Glomerular visceral epithelial cell (primary cell): ENCODE data around the gene PLA2G2E.

ENCODE experiments used
- DNase-seq: peaks from one replicate; pipeline ENCODE4 v3.0.0-alpha.2; 2016; ENCODE audit errors: extremely low spot score

PLA2G2E gene

DNA sequence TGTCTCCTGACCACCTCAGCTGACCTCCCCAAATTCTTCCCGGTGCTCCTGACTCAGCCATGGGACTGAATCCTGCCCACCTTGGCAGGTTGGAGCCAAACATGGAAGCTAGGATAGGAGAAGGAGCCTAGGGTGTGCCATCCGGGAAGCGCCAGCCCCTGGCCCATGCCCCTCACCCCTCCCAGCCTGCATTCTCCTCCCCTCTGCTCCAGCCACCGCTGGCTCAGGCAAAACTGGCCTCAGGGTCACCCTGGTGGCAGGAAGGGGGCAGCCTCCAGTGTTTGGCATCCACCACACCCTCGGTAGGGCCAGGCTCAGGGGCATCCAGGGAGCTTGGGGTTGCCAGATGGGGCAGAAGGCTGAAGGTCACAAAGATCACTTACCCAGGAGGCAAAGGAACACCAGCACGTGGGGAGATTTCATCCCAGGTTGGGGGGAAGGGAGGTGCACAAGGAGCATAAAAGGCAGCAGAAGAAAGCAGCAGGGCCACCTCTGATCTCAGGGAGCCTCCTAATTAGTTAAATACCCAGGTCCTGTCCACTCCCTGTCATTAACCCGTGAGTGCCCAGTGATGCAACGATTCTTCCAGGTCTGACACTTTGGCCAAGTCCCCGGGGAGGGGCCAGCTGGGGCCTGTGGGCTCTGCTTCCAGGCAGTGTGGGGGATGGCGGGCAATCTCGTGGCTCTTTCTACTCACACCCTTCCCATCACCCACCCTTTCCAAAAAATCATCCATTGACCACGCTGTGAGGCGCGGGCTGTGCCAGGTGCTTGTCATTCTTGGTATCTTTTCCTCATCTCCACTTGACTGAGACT is at the start of gene PLA2G2E:
Gene PLA2G2E (minus strand): TSS at position 481 of the 816 bp plus-strand sequence. CDS start 58 bp downstream, at position 423.
- DNase-seq, result no peak

DNA sequence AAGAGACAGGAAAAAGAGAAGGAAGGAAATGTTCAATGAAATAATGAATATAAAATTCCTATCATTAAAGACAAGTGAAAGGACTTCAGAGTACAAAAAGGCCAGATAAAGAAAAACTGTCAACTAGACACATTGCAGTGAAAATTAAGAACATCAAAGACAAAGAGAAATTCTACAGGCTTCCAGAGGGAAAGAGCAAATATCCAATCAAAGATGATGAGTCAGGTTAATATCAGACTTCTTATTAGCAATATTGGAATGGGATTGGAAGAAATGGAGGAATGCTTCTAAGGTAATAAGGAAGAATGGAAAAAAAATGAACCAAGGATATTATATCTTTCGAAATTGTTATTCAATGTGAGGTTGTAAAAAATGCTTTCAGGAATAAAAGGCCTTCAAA is 48.2 kb upstream of the PLA2G2E start:
- DNase-seq, result no peak

- no peak for DNase-seq
Measured at GRCh38 chr1:19969898-19970660, 46.7 kb upstream of the PLA2G2E start.

- DNase-seq, result no peak
Measured at GRCh38 chr1:19967808-19968207, 44.4 kb upstream of the PLA2G2E start.

DNA sequence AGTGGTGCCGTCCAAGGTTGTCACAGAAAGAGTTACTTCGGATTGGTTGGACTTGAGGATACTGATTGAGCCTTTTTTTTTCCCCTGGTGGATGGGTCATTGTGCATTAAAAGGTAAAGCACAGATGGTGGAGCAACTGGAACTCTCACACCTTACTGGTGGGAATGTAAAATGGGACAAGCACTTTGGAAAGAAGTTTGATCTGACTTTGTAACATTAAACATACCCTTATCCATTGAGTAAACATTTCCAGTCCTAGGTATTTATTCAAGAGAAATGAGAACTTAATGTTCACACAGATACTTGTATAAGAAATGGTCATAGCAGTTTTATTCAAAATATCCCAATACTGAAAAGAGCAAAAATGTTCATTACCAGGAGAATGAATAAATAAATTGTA is 41.1 kb upstream of the PLA2G2E start:
- no peak for DNase-seq

DNA sequence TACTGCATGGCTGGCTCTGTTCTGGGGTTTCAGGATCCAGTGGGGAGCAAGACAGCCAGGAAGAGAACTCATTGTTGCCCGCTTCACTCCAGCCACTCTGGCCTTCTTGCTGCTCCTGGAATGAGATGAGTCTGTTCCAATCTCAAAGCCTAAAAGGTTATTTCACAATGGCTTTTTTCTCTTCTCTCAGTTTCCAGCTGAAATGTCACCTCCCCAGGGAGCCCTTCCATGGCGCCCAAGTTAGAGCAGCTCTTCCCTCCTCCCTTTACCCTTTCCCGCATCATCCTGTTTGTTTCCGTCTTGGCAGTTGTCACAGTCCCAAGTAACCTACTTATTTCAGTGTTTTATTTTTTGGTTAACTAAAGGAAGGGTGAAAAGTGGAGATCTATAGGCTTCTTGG is 40.2 kb upstream of the PLA2G2E start:
- DNase-seq, result no peak

DNA sequence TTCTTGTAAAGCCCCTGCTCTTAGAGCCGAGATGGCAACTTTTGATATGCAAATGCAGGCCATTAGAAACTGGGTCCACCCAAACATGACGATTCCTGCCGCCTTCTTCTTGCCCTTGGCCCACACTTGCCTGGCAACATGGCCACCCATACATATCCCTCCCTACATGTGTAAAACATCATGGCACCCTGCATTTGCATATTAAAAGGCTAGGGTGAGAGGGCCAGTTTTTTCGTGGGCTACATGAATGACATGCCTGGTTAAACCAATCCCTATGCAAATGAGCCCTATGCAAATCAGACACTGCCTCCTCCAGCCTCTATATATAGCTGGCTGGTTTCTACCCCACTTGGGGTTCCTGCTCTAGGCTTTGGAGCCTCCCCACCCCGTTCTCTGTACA is 37.2 kb upstream of the PLA2G2E start:
- no peak for DNase-seq

GRCh38 chr1:19957779-19958178 is 34.4 kb upstream of the PLA2G2E start:
- DNase-seq, result no peak

DNA sequence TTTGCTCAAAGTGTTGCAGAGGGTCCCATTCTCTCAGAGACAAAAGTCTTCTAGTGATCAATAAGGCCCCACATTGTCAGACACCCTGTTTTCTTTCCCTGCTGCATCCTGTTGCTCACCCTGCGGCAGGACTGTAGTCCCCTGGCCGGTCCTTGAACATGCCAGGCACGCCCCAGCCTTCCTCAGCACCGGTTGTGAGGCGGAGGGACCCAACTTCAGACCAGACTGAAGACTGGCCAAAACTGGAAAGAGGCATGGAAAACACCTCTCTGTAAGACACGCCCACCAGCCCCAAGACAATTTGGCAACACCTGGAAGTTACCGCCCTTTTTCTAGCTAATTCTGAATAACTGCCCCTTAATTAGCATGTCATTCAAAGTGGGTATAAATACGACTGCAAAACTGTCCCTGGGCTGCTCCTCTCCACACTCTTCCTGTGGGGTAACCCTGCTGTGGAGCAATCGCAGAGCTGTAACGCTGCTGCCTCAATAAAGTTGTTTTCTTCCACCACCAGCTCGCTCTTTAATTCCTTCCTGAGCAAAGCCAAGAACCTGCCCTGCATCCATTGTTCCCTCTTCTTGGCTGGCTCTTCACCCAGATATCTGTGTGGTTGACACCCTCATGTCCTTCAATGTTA is 32.2 kb upstream of the PLA2G2E start:
- DNase-seq, result no peak

- no peak for DNase-seq
Measured at GRCh38 chr1:19954059-19954458, 30.6 kb upstream of the PLA2G2E start.

- DNase-seq, result peak; percentile 18
Measured at GRCh38 chr1:19949016-19949415, 25.6 kb upstream of the PLA2G2E start.

- DNase-seq, result no peak
Measured at GRCh38 chr1:19946971-19947370, 23.6 kb upstream of the PLA2G2E start.

GRCh38 chr1:19946331-19946751 is 22.9 kb upstream of the PLA2G2E start:
- no peak for DNase-seq

- no peak for DNase-seq
Measured at GRCh38 chr1:19945914-19946313, 22.5 kb upstream of the PLA2G2E start.

DNA sequence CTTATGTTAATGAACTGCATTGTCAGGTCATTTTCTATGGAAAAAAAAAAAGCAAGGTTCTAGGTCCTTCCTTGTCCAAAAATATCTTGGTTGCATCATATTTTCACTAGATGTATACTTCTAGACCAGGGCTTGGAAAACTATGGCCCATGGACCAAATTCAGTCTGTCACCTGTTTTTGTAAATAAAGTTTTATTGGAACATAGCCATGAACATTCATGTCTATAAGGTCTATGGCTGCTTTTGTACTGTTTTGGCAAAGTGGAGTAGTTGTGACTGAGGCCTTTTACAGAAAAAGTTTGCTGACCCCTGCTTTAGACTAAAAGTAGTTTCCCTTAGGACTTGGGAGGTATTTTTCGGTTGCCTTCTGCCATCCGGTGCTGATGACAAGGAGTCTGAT is 19.2 kb upstream of the PLA2G2E start:
- DNase-seq, result no peak

- DNase-seq, result no peak
Measured at GRCh38 chr1:19942088-19942487, 18.7 kb upstream of the PLA2G2E start.

DNA sequence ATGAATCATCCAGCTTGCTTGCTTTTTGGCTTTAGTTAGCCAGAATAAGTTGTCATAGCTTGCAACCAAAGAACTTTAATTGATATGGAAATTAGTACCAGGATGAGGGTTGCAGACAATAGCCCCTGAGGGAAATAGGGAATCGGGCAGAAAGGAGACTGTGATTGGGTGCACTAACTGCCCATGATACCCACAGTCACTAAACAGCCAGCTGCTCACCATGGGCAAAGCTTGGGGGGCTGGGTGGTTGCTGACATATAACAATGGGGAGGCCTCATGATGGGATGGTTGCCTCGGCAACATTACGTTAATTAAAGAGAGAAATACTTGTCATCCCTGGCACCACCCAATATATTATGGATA is 17.8 kb upstream of the PLA2G2E start:
- no peak for DNase-seq

DNA sequence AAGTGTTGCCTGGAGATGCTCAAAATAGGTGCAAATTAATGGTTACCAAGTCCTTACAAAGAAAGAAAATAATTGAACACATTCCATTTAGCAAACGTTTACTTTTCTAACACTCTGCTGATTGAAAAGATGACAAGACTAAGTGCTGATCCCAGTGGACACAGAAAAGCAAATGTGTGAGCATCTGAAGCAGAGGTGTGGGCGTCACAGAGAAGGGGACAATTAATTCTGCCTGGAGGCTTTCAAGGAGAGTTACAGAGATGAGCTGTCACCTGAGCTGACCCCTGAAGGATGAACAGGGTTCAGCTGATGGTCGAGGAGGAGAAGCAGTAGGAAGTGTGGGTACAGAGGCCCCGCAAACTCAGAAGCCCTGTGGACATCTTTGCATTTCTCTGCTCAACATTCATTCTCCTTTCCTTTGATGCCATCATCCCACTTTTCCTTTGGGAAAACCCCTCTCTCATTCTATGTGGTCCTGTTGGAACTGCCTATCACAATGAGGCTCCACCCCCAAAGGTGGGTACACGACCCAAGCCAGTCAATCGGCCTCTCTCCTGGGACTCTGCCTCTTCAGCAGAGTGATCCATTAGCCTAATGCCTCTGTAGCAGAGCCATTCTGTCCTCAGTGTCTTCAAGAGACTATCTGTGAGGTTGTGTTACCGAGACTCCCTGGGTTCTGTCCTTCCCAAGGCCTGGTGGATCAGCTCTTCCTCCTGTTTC is 17.2 kb upstream of the PLA2G2E start:
- DNase-seq, result no peak

GRCh38 chr1:19938472-19938871 is 15.1 kb upstream of the PLA2G2E start:
- no peak for DNase-seq

DNA sequence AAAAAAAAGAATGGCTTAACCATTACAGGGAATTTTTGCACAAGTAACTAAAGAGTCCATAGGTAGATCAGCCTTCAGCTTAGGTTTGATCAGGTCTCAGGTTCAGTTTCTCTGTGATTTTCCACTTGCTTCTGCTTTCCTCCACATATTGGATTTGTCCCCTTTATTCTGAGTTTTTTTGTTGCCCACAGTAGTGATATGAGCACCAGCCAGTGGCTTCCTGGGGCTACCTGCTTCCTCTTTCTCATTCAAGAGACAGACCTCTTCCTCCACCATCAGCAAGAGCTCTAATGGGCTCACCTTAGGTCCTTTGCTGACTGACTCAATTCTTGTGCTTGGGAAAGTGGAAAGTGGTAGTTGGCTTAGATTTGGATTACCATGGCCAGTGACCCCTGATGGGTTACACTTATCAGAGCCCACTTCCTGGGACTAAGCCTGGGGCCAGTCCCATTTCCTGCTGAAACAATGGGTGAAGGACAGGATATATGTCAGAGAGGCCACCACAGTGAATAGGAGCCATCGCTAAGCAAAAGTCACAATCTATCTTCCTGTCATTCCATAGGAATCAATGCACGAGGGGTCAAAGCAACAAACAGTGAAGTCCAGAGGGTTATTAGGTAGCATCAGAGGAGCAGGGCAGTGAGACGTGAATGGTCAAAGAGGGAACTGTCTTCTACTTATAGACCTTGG is 12.8 kb upstream of the PLA2G2E start:
- no peak for DNase-seq

GRCh38 chr1:19934336-19934735 is 10.9 kb upstream of the PLA2G2E start:
- DNase-seq, result no peak
